NCI-H446 (cell line): ENCODE results near the gene OR4E1.
"Not testable (repeated sequence)": the region's sequence is repeated elsewhere in the genome, so short reads cannot be mapped to it uniquely, and the experiment has no call there.

Source experiments
- DNase-seq, 2 experiments: peaks; one replicate each; lab custom pipeline; 2025; lab: John Stamatoyannopoulos, UW

The OR4E1 gene, protein sequence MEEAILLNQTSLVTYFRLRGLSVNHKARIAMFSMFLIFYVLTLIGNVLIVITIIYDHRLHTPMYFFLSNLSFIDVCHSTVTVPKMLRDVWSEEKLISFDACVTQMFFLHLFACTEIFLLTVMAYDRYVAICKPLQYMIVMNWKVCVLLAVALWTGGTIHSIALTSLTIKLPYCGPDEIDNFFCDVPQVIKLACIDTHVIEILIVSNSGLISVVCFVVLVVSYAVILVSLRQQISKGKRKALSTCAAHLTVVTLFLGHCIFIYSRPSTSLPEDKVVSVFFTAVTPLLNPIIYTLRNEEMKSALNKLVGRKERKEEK

DNA sequence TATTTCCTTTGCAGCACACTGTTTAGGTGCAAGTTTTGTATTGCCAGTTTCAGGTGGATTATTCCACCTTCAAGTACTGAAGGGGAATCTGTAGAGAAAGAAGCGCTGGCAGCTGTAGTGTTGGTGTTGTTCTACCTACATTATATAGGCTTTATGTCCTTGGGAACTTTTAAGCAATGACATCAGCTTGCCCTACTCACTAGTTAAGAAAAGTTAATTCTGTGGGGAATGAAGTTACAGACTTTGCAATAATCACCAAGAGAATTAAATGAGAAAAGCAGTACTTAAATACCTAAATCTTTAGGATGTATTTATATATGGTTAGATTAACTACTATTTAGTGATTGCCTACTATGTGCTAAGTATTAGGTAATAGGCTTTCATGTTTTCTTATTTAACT, at the start of gene OR4E1:
Gene OR4E1, minus strand, starts transcription at position 101 of the 400 bp plus-strand sequence. CDS start 2,883 bp downstream, outside the sequence.
- DNase-seq = no peak

DNA sequence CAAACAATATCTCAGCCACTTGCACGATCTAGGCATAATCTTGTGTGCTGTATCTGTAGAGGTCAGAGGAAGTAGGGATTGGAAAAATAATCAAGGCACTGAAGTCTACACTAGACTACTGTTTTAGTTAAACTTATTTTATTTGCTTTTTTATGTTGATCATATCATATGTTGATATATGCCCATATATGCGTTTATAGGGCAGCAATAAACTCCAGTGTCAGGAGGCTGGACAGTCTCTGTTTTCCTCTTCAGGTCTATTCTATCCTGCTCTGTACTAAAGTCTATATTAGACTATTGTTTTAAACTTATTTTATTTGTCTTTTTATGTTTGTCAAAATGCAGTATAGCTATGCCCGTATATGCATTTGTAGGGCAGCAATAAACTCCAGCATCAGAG, 47.9 kb upstream of the OR4E1 start:
- DNase-seq = no peak

DNA sequence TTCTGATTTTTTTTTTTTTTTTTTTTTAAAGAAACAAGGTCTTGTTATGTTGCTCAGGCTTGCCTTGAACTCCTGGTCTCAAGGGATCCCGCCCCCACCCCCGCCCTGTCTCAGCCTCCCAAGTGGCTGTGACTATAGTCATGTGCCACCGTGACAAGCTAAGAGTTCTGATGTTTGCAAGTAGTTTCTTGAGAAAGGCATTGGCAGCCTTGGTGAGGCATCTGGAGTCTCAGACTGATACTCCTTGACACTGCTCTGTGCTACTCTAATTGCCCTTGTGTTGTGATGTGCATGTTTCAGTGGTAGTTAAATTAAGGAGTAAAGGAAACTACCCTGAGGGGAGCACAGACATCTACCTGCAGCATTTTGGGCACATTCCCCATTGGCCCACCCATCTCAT, 46.2 kb upstream of the OR4E1 start:
- no peak for DNase-seq

DNA sequence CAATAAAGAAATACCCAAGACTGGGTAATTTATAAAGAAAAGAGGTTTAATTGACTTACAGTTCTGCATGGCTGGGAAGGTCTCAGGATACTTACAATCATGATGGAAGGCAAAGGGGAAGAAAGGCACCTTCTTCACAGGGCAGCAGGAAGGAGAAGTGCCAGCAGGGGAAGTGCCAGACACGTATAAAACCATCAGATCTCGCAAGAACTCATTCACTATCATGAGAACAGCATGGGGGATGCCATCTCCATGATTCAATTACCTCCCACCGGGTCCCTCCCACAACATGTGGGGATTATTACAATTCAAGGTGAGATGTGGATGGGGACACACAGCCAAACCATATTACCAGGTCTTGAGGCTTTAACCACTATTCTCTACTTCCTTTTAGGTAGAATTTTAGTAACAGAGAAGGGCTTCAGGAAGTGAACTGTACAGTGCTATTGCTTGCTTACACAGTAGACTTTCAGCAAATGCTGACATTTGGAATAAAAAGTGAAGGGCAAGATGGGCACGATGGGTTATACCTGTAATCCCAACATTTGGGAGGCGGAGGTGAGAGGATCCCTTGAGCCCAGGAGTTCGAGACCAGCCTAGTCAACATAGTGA, 40.8 kb upstream of the OR4E1 start:
- DNase-seq = no peak

DNA sequence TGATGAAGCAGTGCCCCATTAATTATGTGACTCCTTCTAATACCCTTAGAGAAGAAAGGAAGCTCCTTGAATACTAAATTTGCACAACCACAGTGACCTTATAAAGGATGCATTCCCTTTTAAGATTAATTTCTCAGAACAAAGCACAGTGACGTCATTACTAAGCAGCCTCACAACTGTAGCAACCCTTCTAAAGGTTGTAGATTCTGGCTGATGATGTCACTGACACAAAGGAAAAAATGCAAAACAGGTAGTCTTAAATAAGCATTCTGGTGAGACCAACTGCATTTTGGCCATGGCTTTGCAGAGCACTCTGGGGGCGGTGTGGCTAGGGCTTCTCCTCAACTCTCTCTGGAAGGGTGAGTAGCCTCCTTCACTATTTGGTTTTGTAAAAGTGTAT, 38.4 kb upstream of the OR4E1 start:
- no peak for DNase-seq

DNA sequence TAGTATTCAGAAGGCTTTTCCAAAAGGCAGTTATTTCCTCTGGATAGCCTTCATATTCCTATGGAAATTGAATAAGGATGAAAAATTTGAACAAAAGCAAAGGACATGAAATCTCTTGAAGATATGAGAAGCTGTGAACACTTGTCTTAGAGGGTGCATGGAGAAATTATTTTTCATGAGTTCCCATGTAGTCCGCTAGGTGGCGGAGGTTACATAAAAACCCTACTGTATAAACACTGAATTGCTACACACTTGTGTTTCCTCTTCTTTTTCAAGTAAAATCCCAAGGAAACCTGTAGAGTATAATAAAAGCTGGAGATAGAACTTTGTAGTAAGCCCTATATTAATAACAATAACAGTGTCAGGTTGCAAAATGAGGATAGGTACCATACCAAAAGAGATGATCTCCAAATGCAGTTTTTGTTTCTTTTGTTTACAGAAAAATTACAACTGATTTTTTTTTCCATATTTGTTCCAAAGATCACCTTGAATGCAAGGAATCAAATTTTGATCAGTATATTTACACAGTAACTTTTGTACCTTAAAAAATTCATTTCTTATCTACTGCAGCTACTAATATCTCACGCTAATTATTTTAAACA, 37.8 kb upstream of the OR4E1 start:
- DNase-seq = peak in 1 of 2 experiments; percentile 36

DNA sequence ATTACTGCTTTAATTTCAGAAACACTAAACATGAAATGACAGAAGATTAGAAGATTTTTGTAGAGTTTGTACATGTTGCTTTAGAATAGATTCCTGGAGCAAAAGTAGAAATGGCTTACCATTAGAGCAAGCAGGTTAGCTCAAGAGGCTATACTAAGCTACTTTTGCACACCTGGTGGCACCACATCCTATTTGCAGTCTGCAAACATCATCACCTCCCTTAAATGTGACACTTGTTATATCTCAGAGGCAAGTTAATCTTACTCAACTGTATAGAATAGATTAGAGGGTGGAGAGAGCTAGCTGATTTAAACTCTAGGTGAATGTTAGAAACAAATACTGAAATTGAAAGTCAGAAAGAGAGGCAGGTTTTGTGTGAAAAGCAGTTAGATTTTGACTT, 30.7 kb upstream of the OR4E1 start:
- DNase-seq = no peak

DNA sequence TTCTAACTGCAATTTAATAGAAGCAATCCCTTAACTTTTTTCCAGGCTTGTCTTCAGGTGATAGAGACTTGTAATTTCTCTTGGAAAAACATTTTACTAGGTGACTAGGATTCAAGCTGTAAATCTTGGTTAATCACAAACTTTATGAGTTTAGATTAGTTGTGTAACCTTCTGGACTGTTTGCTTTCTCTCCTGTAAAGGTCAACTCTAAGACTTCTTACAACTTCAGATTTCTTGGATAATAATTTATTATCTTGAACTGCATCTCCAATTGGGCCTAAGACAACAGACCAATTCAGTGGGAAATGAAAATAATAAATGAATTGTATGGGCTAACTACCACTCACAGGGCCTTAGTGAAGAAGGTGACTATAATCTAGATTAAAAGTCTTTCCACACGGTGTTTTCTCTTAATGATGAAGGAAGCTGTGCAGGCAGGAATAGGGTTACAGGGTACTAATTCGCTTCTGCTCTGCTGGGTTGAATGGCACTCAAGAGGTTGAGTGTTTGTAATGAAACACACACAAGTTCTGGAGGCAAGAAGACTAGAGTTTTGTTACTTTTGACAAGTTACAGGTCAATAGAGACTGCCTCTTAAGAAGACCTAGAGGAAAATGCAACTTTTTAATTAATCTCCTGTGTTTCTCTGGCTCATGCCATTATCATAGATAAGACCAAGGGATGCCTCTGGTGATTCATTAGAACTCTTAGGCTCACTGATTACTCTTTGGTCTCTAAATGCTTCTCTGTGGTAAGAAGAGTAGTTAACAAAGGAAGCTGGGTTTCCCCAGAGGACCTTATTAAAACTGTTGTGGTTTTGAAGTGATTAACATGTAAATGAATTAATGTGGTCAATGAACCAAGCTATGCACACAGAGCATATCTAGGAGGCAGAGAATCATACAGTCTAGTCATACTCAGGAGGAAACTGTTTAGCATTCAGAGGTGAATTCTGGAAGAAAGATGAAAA, 30.0 kb upstream of the OR4E1 start:
- DNase-seq = no peak

DNA sequence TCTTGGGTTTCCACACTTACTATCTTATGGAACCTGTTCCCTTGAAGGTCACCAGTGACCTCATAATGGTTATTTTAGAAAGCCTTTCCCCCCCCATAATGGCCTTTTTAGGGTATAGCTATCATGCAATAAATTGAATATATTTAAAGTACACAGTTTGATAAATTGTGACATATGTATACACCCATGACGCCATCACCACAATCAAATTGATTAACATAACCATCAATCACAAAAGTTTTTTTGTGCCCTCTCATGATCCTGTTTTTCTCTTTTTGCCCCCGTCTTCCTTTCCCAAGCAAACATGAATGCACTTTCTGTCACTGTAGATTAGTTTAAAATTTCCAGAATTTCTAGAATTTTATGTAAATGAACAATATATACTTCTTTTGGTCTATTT, 28.7 kb upstream of the OR4E1 start:
- no peak for DNase-seq

DNA sequence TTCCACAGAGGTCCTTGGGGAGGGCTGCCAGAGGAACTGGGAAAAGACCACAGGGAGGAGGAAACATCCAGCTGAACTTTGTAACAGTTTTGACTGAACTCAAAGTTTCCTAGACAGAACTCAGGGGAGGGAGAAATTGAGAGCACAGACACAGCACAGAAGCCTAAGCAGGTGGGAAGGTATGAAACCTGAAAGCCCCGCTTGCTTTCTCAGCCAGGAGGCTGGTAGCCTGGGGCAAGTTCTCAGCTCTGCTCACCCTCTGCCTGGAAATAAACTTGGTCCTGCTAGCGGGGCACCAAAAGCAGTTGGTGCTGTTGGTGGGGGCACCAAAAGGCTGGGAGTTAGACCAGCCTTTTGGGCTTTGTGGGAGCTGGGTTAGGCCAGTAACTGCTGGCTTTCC, 25.9 kb upstream of the OR4E1 start:
- DNase-seq = no peak

DNA sequence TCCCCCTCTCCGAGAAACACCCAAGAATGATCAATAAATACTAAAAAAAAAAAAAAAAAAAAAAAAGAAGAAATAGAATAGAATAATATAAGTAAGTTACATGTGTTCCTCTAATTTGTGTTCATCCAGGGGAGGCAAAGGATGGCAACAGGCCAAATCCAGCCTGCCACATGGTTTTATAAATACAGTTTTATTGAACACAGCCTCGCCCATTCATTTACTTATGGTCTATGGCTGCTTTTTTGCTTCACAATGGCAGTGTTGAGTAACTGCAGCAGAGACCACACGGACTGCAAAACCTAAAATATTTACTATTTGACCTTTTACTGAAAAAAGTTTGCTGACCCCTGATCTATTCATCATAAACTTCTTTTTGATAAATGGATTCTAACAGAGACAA, 24.9 kb upstream of the OR4E1 start:
- not testable (repeated sequence) for DNase-seq

DNA sequence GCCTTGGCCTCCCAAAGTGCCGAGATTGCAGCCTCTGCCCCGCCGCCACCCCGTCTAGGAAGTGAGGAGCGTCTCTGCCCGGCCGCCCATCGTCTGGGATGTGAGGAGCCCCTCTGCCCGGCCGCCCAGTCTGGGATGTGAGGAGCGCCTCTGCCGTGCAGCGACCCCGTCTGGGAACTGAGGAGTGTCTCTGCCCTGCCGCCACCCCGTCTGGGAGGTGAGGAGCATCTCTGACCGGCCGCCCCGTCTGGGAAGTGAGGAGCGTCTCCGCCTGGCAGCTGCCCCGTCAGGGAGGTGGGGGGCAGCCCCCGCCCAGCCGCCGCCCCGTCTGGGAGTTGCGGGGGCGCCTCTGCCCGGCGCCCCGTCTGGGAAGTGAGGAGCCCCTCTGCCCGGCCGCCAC, 24.0 kb upstream of the OR4E1 start:
- not testable (repeated sequence) for DNase-seq

DNA sequence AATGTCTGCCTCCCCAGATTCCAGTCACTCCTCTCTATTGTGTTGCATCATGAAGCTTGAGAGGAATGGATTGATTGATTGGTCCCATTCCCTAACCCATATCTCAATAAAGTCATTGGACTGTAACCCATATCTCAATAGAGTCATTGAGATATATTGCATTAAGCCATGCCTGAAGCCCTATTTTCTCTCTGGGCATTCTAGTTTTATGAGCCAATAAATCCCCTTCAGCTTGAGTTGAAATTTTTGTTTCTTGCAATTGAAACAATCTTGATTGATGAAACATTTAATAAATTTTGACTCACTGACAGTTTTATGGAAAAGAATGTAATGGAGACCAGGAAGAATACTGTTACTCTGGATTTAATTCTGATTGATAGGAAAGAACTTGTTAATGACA, 20.8 kb upstream of the OR4E1 start:
- no peak for DNase-seq

DNA sequence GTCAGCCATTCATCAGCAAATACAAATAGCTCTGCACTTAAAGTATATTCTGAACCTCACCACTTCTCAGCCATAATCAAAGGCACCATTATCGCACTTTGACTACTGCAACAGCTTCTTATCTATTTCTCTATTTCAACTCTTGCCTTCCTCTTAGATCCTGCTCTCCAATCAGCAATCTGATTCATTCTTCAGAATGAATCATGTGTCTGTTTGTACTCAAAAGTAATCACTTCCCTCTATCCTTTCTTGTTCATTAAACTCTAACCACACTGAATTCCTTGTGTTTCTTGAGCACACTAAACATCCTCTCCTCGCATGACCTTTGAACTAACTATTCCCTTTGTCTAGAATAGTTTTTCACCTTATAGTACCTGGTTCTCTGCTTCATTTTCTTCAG, 12.8 kb upstream of the OR4E1 start:
- no peak for DNase-seq

DNA sequence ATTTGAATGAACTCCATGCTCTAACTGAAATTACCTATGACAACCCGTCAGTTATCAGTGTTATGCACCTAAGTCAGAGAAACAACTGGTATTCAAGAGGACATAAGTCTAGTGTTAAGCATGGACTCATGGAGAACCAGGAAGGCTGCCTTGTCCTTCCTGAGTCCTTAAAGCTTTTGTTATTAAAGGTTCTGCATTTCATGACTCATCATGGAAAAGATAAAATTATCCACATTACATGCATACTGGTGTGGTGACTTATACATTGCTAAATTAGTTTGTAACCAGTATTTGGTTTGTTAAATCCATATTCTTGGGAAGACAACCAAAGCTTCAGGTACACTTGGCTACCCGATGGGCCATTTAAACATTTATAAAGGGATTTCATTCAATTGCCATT, 6.5 kb upstream of the OR4E1 start:
- no peak for DNase-seq

DNA sequence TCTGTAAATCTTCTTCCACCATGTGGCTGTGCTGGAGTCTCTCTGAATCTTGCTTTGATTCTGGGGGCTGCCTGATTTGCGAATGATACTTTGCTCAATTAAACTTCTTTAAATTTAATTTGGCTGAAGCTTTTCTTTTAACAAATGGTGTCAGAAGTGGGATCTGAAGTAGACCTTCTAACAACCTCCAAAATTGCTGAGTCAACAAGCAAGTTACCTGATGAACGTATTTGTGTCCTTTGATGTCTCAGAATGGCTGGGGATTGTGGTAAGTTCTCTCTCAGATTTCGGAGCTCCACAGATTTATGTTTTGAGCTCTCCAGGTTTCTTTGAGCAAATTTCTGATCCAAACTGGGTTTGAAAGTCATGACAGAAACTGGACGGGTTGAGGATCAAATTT, 1.9 kb upstream of the OR4E1 start:
- DNase-seq = no peak

DNA sequence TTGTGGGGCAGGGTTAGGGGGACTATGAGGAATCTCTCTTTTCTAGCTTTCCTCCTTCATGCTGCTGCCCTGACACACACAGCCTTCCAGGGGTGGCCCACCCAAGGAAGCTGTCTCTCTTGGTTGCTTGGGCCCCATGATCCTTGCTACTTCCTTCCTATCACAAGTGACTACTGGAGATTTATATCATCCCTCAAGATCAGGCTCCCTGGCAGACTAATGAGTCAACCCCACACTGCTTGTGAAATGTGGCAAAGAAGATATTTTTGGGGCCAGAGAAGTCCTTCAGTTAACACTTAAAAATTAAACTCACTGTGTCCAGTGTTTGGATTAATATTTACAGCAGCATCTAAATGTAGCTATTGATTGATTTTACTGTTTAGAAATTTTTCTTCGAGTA, 1.5 kb downstream of the OR4E1 start:
- no peak for DNase-seq

DNA sequence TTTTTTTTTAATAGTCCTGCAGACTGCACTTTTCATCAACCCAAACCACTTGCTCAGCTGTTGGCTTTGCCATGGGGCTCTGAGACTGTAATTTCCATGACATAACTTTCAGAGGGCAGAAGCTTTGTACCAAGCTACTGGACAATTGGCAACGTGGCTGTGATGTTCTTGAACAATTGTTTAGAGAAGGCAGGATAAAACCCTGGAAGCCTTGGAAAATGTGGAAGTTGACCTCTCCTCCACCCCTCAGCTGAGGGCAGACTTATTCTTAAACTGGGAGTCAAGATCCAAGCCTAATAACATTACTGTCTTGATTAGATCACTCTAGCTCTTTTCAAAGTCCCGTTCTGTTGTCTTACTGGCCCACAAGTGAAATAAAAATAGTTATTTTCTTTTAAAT, 2.2 kb downstream of the OR4E1 start:
- no peak for DNase-seq

DNA sequence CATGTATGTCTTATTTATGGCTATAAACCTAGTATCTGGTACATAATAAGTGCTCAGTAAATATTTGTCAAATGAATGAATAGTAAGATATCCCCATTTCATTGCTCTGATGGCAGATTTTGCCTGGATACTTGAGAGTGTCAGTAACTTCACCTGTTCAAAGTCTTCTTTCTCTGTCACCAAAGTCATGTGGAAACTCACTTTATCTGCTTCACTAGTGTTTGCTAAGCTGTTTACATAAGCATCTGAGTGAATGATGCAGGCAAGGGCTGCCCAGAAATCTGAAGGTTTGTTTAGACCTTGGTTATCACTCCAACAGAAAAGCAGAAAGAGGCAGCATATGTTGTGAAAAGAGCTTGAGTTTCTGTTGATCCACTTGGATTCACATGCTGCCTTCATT, 4.3 kb downstream of the OR4E1 start:
- DNase-seq = no peak

DNA sequence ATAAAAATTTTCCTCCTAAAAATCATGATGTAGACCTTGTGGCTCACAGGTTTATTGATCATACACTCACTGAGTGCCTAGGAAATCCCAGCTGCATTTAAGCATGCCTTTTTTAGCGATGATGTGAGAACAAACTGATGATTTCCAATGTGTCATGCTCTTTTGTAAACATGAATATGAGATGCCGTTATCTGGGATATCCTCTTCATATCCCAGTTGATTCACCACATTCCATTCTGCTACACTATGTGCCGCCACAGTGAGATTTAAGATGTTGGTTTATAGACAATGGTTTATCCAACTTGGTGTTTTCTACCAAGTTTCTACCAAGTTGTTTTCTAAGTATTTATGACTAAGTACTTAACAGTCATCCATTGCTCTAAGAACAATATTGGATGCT, 5.2 kb downstream of the OR4E1 start:
- no peak for DNase-seq

DNA sequence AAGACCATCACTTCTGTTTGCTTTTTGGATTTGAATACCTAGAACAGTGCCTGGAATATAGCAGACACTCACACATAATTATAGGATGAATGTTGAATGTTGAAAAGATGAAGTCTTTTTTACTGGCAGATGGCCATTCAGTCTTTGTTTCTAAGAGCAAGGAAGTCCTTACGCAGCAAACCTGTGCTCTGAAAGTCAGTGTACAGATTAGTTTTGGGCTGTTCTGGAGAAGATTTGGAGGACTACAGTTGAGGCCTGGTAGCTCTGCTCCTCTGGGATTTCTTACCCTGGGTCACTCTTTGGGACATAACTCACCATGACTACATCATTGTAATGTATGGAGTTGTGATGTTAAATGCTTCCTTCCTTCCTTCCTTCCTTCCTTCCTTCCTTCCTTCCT, 16.6 kb downstream of the OR4E1 start:
- no peak for DNase-seq

DNA sequence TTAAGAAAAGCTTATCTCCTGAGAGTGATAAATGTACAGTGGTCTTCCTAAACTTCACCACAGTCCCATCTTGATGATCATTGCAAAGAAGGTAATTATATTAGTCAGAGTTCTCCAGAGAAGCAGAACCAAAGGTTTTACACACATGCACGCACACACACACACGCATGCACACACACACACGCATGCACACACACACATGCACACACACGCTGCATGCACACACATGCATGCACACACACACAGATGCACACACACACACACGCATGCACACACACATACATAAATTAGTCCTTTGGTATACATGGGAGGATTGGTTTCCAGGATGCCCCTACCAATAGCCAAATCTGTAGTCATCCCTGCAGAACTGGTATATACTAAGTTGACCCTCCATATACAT, 19.4 kb downstream of the OR4E1 start:
- no peak for DNase-seq
